ENCODE measurements around the gene CALU.
A peak's percentile ranks its signal among the peaks of the same experiment; 100 is the strongest.

The CALU gene

GRCh38 chr7:128739048-128739962 lies at the start of gene CALU:
TSS of gene CALU (plus strand) at chr7:128739359. CDS start at chr7:128748584, 9,225 bp downstream.
- DNase-seq (ENCODE audit: low read depth in 2 of 2) = peak; percentile 87 to 91

GRCh38 chr7:128691227-128691626 lies 47.9 kb upstream of the CALU start:
- DNase-seq (ENCODE audit: low read depth in 2 of 2) = no peak

GRCh38 chr7:128692623-128693270 lies 46.4 kb upstream of the CALU start:
- no peak for DNase-seq (ENCODE audit: low read depth in 2 of 2)

- no peak for DNase-seq (ENCODE audit: low read depth in 2 of 2)
Observed at GRCh38 chr7:128693373-128694015, 45.7 kb upstream of the CALU start.

- DNase-seq (ENCODE audit: low read depth in 2 of 2) = no peak
Observed at GRCh38 chr7:128694738-128695137, 44.4 kb upstream of the CALU start.

- peak; percentile 10 to 49 for DNase-seq (ENCODE audit: low read depth in 2 of 2)
Observed at GRCh38 chr7:128697302-128697905, 41.8 kb upstream of the CALU start.

GRCh38 chr7:128699196-128699712 lies 39.9 kb upstream of the CALU start:
- no peak for DNase-seq (ENCODE audit: low read depth in 2 of 2)

- DNase-seq (ENCODE audit: low read depth in 2 of 2) = no peak
Observed at GRCh38 chr7:128699895-128700294, 39.3 kb upstream of the CALU start.

GRCh38 chr7:128701062-128701785 lies 37.9 kb upstream of the CALU start:
- DNase-seq (ENCODE audit: low read depth in 2 of 2) = no peak

- no peak for DNase-seq (ENCODE audit: low read depth in 2 of 2)
Observed at GRCh38 chr7:128703609-128704241, 35.4 kb upstream of the CALU start.

GRCh38 chr7:128705891-128706333 lies 33.2 kb upstream of the CALU start:
- no peak for DNase-seq (ENCODE audit: low read depth in 2 of 2)

- DNase-seq (ENCODE audit: low read depth in 2 of 2) = no peak
Observed at GRCh38 chr7:128707752-128708151, 31.4 kb upstream of the CALU start.

- no peak for DNase-seq (ENCODE audit: low read depth in 2 of 2)
Observed at GRCh38 chr7:128708235-128708634, 30.9 kb upstream of the CALU start.

GRCh38 chr7:128708824-128709223 lies 30.3 kb upstream of the CALU start:
- DNase-seq (ENCODE audit: low read depth in 2 of 2) = no peak

- DNase-seq (ENCODE audit: low read depth in 2 of 2) = no peak
Observed at GRCh38 chr7:128710481-128710880, 28.7 kb upstream of the CALU start.

GRCh38 chr7:128713794-128714193 lies 25.4 kb upstream of the CALU start:
- DNase-seq (ENCODE audit: low read depth in 2 of 2) = no peak

- no peak for DNase-seq (ENCODE audit: low read depth in 2 of 2)
Observed at GRCh38 chr7:128714701-128715495, 24.3 kb upstream of the CALU start.

GRCh38 chr7:128718967-128719642 lies 20.1 kb upstream of the CALU start:
- DNase-seq (ENCODE audit: low read depth in 2 of 2) = no peak

GRCh38 chr7:128721376-128721775 lies 17.8 kb upstream of the CALU start:
- no peak for DNase-seq (ENCODE audit: low read depth in 2 of 2)
